HEK293 (cell line): ENCODE measurements around the gene ITGA8.

Experiments
- CTCF ChIA-PET: fragments of 350-600 bp; formaldehyde crosslinking; extraction: SDS; loops from one replicate; lab custom pipeline; 2021; ENCODE audit warnings: antibody characterized with exemption; lab: Yijun Ruan, JAX
- POLR2A ChIA-PET: fragments of 300-600 bp; formaldehyde crosslinking; extraction: SDS; loops from one replicate; lab custom pipeline; 2020; ENCODE audit warnings: antibody characterized with exemption, inconsistent platforms; lab: Yijun Ruan, JAX
- H3K27ac ChIP-seq: fragments of 200-500 bp; sonication (Bioruptor generic); 2 replicates; pipeline ENCODE4 v1.5.1; 2014; ENCODE audit warnings: low read depth, low read length, control low read depth, inconsistent platforms; ENCODE audit errors: extremely low read depth
- H3K36me3 ChIP-seq, 2 experiments: fragments of 200-500 bp in 1 of 2; sonication (Bioruptor generic) in 1 of 2; 1 replicate in 1 of 2; 2 replicates in 1 of 2; pipeline ENCODE4 v1.5.1; 2014 to 2017; ENCODE audit warnings: inconsistent platforms in 2 of 2, low read length in 2 of 2; ENCODE audit not compliant: control insufficient read depth in 2 of 2, insufficient read depth in 1 of 2
- H3K4me1 ChIP-seq: fragments of 200-500 bp; sonication (Bioruptor generic); 2 replicates; pipeline ENCODE4 v1.5.1; 2014; ENCODE audit warnings: mild to moderate bottlenecking, low read length, inconsistent platforms; ENCODE audit not compliant: control insufficient read depth, insufficient read depth
- H3K4me3 ChIP-seq: 2 replicates; pipeline ENCODE4 v1.5.1; 2011; ENCODE audit warnings: low read depth, mild to moderate bottlenecking, control low read depth, low read length, moderate library complexity
- H3K9me3 ChIP-seq: fragments of 200-500 bp; sonication (Bioruptor generic); 2 replicates; pipeline ENCODE4 v1.5.1; 2014; ENCODE audit warnings: low read depth, low read length, inconsistent platforms; ENCODE audit not compliant: control insufficient read depth, insufficient read depth
- HOXA7 ChIP-seq: sonication (generic); formaldehyde crosslinking; IDR thresholded peaks from 2 replicates; pipeline ENCODE4 v1.8.1; 2022; ENCODE audit warnings: missing genetic modification reagents, borderline replicate concordance
- HOXD13 ChIP-seq: sonication (generic); formaldehyde crosslinking; IDR thresholded peaks from 2 replicates; pipeline ENCODE4 v1.8.0; 2022; ENCODE audit warnings: missing genetic modification reagents, borderline replicate concordance
- SCRT1 ChIP-seq: fragments of 450-650 bp; formaldehyde crosslinking; IDR thresholded peaks from 2 replicates; pipeline ENCODE4 v1.5.1; 2016; ENCODE audit warnings: missing biosample characterization, missing genetic modification characterization, borderline replicate concordance
- ZEB2 ChIP-seq: fragments of 450-650 bp; formaldehyde crosslinking; IDR thresholded peaks from 2 replicates; pipeline ENCODE4 v1.5.1; 2016; ENCODE audit warnings: missing biosample characterization, missing genetic modification characterization
- ZNF133 ChIP-seq: fragments of 450-650 bp; formaldehyde crosslinking; IDR thresholded peaks from 2 replicates; pipeline ENCODE4 v1.5.1; 2016; ENCODE audit warnings: missing biosample characterization, missing genetic modification characterization
- ZNF175 ChIP-seq: fragments of 450-650 bp; formaldehyde crosslinking; IDR thresholded peaks from 2 replicates; pipeline ENCODE4 v1.5.1; 2016; ENCODE audit warnings: missing biosample characterization, missing genetic modification characterization
- ZNF221 ChIP-seq: fragments of 450-650 bp; formaldehyde crosslinking; IDR thresholded peaks from 2 replicates; pipeline ENCODE4 v1.5.1; 2017; ENCODE audit warnings: missing biosample characterization, missing genetic modification characterization, borderline replicate concordance
- ZNF23 ChIP-seq: fragments of 450-650 bp; formaldehyde crosslinking; IDR thresholded peaks from 2 replicates; pipeline ENCODE4 v1.5.1; 2016; ENCODE audit warnings: missing biosample characterization, missing genetic modification characterization, borderline replicate concordance
- ZNF311 ChIP-seq: fragments of 450-650 bp; formaldehyde crosslinking; IDR thresholded peaks from 2 replicates; pipeline ENCODE4 v1.5.1; 2017; ENCODE audit warnings: missing biosample characterization, missing genetic modification characterization, borderline replicate concordance
- ZNF354C ChIP-seq: fragments of 450-650 bp; formaldehyde crosslinking; IDR thresholded peaks from 2 replicates; pipeline ENCODE4 v1.5.1; 2016; ENCODE audit warnings: missing biosample characterization, missing genetic modification characterization, low read depth, borderline replicate concordance
- ZNF366 ChIP-seq: fragments of 450-650 bp; formaldehyde crosslinking; conservative IDR thresholded peaks from 2 replicates; pipeline ENCODE4 v1.5.1; 2016; ENCODE audit warnings: missing biosample characterization, missing genetic modification characterization
- ZNF394 ChIP-seq: fragments of 450-650 bp; formaldehyde crosslinking; IDR thresholded peaks from 2 replicates; pipeline ENCODE4 v1.5.1; 2016; ENCODE audit warnings: missing biosample characterization, missing genetic modification characterization, mild to moderate bottlenecking, moderate library complexity, borderline replicate concordance
- ZNF473 ChIP-seq: fragments of 450-650 bp; formaldehyde crosslinking; IDR thresholded peaks from 2 replicates; pipeline ENCODE4 v1.5.1; 2017; ENCODE audit warnings: missing biosample characterization, missing genetic modification characterization
- ZNF621 ChIP-seq: fragments of 450-650 bp; formaldehyde crosslinking; IDR thresholded peaks from 2 replicates; pipeline ENCODE4 v1.5.1; 2017; ENCODE audit warnings: missing biosample characterization, missing genetic modification characterization
- ZNF626 ChIP-seq: fragments of 450-650 bp; sonication (Bioruptor Pico); formaldehyde crosslinking; IDR thresholded peaks from 2 replicates; pipeline ENCODE4 v1.5.1; 2018; ENCODE audit warnings: missing biosample characterization, missing genetic modification characterization, inconsistent platforms
- ZNF837 ChIP-seq: fragments of 450-650 bp; formaldehyde crosslinking; IDR thresholded peaks from 2 replicates; pipeline ENCODE4 v1.5.1; 2016; ENCODE audit warnings: missing biosample characterization, missing genetic modification characterization
- ZNF843 ChIP-seq: fragments of 450-650 bp; formaldehyde crosslinking; IDR thresholded peaks from 2 replicates; pipeline ENCODE4 v1.5.1; 2016; ENCODE audit warnings: missing biosample characterization, missing genetic modification characterization
- TF ChIP-seq, protein P1 (sequence below): fragments of 450-650 bp; formaldehyde crosslinking; IDR thresholded peaks from 2 replicates; pipeline ENCODE4 v1.5.1; 2016; ENCODE audit warnings: missing biosample characterization, missing genetic modification characterization
- TF ChIP-seq, protein P2 (sequence below): fragments of 450-650 bp; formaldehyde crosslinking; IDR thresholded peaks from 2 replicates; pipeline ENCODE4 v1.5.1; 2016; ENCODE audit warnings: missing biosample characterization, missing genetic modification characterization
- TF ChIP-seq, protein P3 (sequence below): sonication (generic); formaldehyde crosslinking; IDR thresholded peaks from 2 replicates; pipeline ENCODE4 v1.8.1; 2022; ENCODE audit warnings: mild to moderate bottlenecking, moderate library complexity, missing genetic modification reagents
- TF ChIP-seq, protein P4 (sequence below): fragments of 450-650 bp; formaldehyde crosslinking; IDR thresholded peaks from 2 replicates; pipeline ENCODE4 v1.5.1; 2016; ENCODE audit warnings: missing biosample characterization, missing genetic modification characterization
- TF ChIP-seq, protein P5 (sequence below): fragments of 450-650 bp; formaldehyde crosslinking; IDR thresholded peaks from 2 replicates; pipeline ENCODE4 v1.5.1; 2017; ENCODE audit warnings: missing biosample characterization, missing genetic modification characterization

The ITGA8 gene

DNA sequence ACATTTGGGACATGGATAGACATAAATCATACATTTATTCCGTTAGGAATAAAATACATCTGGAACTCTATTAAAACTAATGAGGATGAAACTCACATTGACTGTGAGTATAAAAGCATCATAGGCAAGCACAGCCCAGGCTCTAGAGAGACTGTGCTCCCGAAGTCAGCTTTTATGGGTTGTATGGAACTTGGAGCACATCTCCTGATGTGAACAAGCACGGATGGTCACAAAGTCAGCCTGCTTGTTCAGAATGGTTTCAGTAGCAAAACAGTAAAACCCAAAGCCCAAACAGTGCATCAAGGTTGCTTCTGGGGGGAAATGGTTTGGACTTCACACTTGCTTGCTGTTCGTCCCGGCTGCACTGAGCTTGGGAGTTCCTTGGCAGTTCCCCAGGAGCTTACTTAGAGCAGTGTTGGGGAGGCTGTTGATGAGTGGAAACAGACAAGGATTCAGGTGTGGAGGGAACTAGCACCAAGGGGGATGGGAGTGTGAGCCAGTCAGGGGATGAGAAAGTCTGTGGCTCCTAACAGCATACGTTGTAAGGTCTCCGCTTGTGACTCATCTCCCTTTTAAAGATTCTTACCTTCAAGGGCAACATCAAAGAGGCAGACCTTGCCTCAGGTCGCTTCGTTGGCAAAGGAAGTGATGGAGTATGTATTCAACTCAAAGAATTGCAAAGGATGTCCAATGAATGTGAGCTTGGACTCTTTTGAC, 19.7 kb upstream of the ITGA8 start (continued):
- TF ChIP-seq SCRT1 (tag by site-specific recombination) (no peak), ZNF837 (tag by site-specific recombination) (no peak), ZNF366 (no peak)

DNA sequence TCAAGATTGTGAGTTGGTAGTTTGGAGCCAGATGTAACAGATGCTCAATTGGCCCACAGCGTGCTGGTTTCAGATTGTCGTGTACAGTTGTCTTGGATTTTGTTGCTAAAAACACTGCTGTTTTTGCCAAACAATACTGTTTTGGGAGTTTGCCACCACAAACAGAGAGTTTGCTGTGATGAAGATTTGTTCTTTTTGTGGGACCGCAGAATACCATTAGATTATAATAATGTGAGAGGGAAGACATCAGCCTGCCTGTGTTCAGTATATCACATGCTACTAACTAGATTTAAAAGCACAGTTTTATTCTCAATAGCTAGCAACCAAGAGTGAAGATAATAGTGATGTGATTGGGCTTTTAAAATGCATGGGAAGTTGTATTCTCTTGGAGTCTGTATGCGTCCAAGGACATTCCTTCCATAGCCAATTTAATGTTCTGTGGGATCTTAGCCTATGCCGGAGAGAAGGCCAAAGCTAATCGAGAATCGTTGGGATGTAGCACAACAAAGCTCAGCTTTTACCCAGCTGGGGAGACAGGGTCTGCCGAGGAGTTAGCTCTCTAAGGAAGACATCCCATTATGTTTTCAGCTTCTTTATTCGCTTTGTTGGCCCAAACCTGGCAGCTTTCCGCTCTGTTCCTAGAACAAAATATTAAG, 18.7 kb upstream of the ITGA8 start:
- H3K36me3 ChIP-seq: no peaks in the 10 kb centered on the region
- H3K4me3 ChIP-seq: no peak overlapping the region
- CTCF ChIA-PET: interaction anchor here (0.7 to 1.6 kb wide), 2 partner anchors 18 to 305 kb away, joined by 3 to 6 read pairs; partner anchors contain the start of gene ITGA8
- POLR2A ChIA-PET: no interaction called here
- no peaks in the 10 kb centered on the region for H3K4me1 ChIP-seq
- 0 out of 2 replicates have a peak overlapping the region, but pooled peaks have one; percentile 14 for H3K27ac ChIP-seq
- no peaks in the 10 kb centered on the region for H3K9me3 ChIP-seq
- no peak for TF ChIP-seq ZNF221 (tag by site-specific recombination)
- TF ChIP-seq ZNF843 (tag by site-specific recombination): no peak
- TF ChIP-seq, protein P1, sequence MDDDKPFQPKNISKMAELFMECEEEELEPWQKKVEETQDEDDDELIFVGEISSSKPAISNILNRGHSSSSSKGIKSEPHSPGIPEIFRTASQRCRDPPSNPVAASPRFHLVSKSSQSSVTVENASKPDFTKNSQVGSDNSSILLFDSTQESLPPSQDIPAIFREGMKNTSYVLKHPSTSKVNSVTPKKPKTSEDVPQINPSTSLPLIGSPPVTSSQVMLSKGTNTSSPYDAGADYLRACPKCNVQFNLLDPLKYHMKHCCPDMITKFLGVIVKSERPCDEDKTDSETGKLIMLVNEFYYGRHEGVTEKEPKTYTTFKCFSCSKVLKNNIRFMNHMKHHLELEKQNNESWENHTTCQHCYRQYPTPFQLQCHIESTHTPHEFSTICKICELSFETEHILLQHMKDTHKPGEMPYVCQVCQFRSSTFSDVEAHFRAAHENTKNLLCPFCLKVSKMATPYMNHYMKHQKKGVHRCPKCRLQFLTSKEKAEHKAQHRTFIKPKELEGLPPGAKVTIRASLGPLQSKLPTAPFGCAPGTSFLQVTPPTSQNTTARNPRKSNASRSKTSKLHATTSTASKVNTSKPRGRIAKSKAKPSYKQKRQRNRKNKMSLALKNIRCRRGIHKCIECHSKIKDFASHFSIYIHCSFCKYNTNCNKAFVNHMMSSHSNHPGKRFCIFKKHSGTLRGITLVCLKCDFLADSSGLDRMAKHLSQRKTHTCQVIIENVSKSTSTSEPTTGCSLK (tag by site-specific recombination): no peak
- TF ChIP-seq ZNF626: no peak
- TF ChIP-seq ZNF311 (tag by site-specific recombination): no peak
- no peak for TF ChIP-seq ZNF175
- no peak for TF ChIP-seq HOXA7
- TF ChIP-seq ZEB2 (tag by site-specific recombination): no peak
- no peak for TF ChIP-seq ZNF394 (tag by site-specific recombination)
- TF ChIP-seq, protein P2, sequence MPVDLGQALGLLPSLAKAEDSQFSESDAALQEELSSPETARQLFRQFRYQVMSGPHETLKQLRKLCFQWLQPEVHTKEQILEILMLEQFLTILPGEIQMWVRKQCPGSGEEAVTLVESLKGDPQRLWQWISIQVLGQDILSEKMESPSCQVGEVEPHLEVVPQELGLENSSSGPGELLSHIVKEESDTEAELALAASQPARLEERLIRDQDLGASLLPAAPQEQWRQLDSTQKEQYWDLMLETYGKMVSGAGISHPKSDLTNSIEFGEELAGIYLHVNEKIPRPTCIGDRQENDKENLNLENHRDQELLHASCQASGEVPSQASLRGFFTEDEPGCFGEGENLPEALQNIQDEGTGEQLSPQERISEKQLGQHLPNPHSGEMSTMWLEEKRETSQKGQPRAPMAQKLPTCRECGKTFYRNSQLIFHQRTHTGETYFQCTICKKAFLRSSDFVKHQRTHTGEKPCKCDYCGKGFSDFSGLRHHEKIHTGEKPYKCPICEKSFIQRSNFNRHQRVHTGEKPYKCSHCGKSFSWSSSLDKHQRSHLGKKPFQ (tag by site-specific recombination): no peak
- no peak for TF ChIP-seq ZNF23
- no peak for TF ChIP-seq ZNF133 (tag by site-specific recombination)
- no peak for TF ChIP-seq ZNF354C
- TF ChIP-seq, protein P3, sequence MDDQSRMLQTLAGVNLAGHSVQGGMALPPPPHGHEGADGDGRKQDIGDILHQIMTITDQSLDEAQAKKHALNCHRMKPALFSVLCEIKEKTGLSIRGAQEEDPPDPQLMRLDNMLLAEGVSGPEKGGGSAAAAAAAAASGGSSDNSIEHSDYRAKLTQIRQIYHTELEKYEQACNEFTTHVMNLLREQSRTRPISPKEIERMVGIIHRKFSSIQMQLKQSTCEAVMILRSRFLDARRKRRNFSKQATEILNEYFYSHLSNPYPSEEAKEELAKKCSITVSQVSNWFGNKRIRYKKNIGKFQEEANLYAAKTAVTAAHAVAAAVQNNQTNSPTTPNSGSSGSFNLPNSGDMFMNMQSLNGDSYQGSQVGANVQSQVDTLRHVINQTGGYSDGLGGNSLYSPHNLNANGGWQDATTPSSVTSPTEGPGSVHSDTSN (CRISPR knock-in tag): no peak
- no peak for TF ChIP-seq ZNF473 (tag by site-specific recombination)
- TF ChIP-seq ZNF621 (tag by site-specific recombination): no peak
- TF ChIP-seq, protein P4, sequence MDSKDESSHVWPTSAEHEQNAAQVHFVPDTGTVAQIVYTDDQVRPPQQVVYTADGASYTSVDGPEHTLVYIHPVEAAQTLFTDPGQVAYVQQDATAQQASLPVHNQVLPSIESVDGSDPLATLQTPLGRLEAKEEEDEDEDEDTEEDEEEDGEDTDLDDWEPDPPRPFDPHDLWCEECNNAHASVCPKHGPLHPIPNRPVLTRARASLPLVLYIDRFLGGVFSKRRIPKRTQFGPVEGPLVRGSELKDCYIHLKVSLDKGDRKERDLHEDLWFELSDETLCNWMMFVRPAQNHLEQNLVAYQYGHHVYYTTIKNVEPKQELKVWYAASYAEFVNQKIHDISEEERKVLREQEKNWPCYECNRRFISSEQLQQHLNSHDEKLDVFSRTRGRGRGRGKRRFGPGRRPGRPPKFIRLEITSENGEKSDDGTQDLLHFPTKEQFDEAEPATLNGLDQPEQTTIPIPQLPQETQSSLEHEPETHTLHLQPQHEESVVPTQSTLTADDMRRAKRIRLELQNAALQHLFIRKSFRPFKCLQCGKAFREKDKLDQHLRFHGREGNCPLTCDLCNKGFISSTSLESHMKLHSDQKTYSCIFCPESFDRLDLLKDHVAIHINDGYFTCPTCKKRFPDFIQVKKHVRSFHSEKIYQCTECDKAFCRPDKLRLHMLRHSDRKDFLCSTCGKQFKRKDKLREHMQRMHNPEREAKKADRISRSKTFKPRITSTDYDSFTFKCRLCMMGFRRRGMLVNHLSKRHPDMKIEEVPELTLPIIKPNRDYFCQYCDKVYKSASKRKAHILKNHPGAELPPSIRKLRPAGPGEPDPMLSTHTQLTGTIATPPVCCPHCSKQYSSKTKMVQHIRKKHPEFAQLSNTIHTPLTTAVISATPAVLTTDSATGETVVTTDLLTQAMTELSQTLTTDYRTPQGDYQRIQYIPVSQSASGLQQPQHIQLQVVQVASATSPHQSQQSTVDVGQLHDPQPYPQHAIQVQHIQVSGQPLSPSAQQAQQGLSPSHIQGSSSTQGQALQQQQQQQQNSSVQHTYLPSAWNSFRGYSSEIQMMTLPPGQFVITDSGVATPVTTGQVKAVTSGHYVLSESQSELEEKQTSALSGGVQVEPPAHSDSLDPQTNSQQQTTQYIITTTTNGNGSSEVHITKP (tag by site-specific recombination): no peak
- TF ChIP-seq, protein P5, sequence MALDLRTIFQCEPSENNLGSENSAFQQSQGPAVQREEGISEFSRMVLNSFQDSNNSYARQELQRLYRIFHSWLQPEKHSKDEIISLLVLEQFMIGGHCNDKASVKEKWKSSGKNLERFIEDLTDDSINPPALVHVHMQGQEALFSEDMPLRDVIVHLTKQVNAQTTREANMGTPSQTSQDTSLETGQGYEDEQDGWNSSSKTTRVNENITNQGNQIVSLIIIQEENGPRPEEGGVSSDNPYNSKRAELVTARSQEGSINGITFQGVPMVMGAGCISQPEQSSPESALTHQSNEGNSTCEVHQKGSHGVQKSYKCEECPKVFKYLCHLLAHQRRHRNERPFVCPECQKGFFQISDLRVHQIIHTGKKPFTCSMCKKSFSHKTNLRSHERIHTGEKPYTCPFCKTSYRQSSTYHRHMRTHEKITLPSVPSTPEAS (tag by site-specific recombination): no peak
- no peak for TF ChIP-seq HOXD13
